Measurements from ENCODE around the gene AMTN.

GRCh38 chr4:70511365-70511764 is 7.0 kb upstream of the AMTN start:
- TF ChIP-seq GLIS2 (tag by site-specific recombination; IDR thresholded peaks at IDR 0.05) (no peak), CTCF (tag by site-specific recombination; IDR thresholded peaks at IDR 0.05) (no peak), IKZF3 (tag by site-specific recombination; IDR thresholded peaks at IDR 0.05) (no peak), ZNF26 (tag by site-specific recombination; IDR thresholded peaks at IDR 0.05) (no peak)
